Measurements from ENCODE around the gene CPEB4.

The CPEB4 gene

DNA sequence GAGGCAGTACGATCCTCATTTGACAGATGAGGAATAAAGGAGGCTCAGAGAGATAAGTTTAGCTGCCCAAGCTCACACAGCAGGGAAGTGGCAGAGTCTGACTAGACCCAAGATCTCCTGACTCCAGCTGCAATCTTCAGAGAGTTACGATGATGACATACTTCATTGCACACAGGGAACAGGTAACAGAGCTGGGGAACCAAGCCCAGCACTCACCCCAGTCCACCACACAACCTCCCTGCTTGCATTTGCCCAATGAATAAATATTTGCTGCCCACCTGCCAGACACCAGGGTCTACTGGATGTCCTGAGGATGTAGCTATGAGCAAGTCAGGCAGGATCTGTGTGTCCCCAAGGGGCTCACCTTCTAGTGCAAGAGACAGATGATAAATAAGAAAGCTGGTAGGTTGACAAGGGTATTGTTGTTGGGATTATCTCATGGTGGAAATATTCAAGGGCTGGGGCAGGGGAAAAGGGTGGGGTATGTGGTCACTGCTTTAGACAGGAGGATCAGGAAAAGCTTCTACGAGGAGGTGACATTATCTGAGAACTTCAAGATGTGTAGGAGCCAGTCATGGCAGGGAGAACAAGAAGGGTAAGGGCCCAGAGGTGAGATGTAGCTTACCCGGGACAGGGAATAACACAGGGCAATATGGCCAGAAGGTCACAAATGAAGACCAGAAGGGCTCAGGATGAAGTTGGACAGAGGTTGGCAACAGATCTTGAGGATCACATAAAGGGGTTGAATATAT, 28.6 kb upstream of the CPEB4 start:
- no peak for DNase-seq

GRCh38 chr5:173862047-173862477, 26.1 kb upstream of the CPEB4 start:
- no peak for DNase-seq

DNA sequence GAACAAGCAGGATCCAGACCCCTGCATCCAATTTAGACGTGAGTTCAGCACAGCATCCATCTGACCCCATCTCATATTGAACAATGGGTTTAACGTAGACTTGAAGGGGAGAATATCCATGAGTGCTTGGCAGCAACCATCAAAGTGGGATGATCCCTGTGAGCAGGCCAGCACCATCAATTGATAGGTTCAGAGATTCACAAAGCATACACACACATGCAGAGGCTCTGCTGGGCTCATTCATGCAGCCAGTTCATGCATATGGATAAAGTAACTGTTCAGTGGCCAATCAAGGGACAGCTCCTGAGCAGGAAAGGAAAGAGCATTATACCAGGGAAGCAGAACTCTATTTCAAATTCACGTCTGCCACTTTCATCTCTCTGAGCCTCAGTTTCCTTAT, 24.8 kb upstream of the CPEB4 start:
- no peak for DNase-seq

DNA sequence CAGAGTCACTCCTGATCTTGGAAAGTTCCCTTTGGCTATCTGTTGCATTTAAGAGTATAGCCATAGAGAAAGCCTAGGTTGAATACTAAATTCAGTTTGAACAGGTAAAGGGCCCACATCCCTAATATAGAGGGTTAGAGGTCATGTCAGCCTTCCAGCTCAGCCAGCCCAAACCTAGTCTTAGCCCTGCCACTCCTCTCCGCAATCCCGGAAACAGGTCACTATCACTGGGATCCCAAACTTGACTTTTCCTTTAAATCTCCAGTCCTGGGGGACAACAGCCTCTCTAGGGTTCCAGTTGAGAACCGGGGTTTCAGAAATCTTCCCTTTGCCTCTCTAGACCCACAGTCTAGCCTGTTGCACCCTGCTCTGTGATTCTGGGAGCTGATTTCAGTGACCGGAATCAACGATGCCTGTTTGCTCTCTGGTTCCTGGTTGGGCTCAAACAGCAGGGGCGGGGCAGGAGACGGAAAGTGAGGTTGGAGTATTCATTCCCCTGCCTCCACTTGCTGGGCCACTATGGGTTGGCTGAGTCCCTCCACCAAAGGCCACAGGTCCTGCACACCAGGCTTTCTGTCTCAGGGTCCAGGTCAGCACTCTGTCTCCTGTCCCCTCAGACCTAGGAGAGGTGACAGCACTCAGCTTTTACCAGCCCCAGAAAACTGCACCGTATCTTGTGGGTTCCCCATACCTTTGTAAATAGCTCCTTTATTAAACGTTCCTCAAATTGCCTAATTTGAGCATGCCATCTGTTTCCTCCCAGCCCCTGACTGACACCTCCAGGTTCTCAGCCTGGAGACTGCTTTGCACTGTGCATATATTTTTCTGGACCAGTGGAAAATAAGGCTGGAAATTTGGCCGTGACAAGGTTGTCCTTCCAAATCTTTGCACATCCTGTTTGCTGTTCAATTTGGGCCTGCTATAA, 23.8 kb upstream of the CPEB4 start:
- no peak for DNase-seq

DNA sequence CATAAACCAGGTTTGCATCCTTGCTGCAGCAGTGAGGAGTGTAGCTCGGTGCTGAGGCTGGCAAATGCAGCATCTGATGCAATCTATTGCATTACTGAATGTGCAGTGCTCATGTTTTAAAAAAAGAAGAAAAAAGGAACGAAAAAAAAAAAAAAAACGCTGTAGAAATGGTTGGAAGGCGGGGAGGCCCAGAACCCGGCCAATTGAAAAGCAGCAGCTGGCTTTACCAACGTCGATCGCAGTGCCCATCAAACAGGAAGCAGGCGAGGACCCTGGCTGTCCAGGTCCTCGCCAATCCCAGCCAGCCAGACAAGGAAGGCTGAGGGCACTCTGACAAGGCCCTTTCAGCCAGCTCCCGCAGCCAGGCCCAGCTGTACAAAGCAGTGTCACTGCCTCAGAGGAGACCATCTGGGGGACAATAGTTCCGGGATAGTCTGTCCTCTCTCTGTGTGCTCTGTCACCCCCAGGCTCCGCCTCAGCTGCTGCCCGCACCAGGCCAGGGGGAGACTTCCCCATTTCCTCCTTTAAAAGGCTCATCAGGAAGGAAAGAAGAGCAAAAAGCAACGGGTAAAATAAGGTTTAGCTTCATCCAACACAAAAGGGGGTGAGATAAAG, 21.8 kb upstream of the CPEB4 start:
- no peak for DNase-seq

GRCh38 chr5:173866858-173867679, 21.1 kb upstream of the CPEB4 start:
- no peak for DNase-seq

- DNase-seq: no peak
Observed at GRCh38 chr5:173868096-173868880, 19.9 kb upstream of the CPEB4 start.

- DNase-seq: no peak
Observed at GRCh38 chr5:173869316-173869715, 18.8 kb upstream of the CPEB4 start.

DNA sequence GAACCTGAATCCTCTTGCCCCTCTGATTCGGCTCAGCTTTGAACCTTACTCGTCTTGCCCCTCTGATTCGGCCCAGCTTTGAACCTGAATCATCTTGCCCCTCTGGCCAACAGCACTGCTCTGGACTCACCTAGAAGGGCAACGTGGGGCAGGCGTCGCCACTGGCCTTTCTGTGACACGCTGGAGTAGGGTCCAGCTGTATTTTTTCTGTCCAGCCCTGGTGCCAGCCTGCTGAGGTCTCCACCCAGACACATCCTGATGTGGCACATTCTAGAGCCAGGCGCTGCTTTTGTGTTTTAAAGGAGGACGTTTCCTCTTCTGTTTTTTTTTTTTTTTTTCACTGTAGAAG, 15.2 kb upstream of the CPEB4 start:
- no peak for DNase-seq

DNA sequence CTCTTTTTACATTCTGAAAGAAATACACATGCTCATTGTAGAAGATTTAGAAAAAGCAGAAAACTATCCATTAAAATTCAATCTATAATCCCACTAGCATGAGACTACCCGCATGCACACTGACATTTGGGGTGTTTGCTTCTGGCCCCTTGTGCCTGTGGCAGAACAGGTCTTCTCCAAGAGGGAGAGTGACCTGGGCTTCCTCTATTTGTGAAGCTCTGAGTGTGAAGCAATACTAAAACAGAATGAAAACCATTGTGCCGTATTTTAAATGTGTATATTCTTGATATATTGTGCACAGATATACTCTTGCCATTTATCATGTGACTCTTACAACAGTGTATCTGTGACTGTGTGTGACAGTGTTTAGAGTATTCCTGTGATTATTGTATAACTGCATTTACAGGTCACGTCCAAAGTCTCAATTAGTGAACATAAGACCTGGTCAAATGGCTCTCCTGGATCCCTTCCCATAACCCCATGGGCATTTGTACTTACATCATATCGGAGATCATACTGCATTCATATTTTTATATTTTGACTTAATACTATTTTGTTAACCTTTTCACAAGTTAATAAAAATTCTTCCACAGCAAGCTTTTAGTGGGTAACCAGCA, 14.7 kb upstream of the CPEB4 start:
- no peak for DNase-seq

- DNase-seq: no peak
Observed at GRCh38 chr5:173875189-173875588, 13.0 kb upstream of the CPEB4 start.

- no peak for DNase-seq
Observed at GRCh38 chr5:173878224-173878967, 9.8 kb upstream of the CPEB4 start.

DNA sequence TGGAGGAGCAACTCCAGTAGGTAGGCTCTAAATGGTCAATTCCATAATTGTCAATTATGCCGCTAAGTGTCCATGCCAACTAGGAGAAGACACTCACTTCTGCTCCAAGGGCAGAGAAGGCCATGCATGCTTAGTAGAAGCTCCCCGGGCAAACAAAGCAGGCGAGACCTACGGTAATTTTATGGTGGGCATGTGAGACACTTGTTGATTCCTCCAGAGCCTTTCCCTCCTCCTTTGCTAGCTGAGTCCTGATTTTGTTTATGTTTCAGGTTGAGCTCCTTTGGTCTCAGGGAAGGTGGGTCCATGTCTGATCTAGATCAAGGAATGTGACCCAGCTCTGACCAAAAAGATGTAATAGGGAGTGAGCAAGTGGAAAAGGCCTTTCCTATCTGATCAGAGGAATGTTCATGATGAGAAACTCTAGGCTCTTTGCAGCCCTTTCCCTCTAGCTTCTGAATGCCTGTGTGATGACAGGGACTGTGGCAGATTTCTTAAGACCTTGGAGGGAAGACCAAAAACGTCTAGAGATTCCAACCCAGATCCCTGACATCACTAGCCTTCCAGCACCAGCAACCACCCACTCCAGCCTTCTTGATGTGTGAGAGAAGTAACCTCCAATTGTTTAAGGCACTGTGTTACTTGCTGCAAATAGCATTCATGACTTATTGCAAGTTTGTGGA, 7.7 kb upstream of the CPEB4 start:
- no peak for DNase-seq

- no peak for DNase-seq
Observed at GRCh38 chr5:173881811-173882575, 6.2 kb upstream of the CPEB4 start.

DNA sequence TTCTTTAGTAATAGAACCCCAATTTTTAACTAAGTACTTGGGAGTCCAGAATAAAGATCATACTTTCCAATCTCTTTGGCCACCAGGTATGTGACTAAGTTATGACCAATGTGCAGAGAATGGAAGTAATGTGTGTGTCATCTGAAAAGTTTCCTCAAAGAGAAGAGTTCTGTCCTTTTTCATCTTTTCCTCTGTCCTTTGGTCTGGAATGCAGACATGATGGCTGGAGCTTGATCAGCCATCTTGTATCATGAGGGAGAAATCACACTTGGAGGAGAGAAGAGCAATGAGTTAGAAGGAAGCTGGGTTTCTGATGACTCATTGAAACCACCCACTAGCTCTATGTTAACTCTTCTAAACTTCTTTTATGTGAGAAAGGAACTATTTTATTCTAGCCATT, 5.5 kb upstream of the CPEB4 start:
- DNase-seq: no peak

DNA sequence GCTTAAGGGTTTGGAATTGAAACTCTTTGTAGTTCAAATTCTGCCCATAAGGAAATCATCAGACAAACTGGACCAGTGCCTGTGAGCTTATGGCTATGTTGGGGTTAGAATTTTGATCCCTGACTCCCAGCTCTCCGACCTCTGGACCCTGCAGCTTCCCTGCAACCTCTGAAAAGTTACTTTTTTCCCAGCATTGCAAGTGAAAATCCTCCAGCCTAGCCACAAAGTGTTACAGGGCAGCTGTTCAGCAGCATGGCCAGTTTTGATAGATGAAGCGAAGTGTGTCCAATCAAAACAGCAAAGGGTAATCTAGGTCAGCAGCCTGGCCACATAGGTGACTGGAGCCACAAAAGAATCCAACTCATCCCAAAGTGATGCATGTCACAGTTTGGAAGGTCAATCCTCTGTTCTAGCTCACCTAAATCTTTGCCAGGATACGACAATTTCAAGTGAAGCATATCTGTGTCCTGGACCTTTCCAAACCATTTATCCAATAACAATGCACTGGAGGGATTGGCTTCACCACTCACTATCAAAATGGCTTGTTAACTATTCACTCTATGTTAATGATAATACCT, 4.7 kb upstream of the CPEB4 start:
- no peak for DNase-seq

GRCh38 chr5:173884402-173885053, 3.6 kb upstream of the CPEB4 start:
- no peak for DNase-seq

- DNase-seq: no peak
Observed at GRCh38 chr5:173885054-173885443, 3.1 kb upstream of the CPEB4 start.
